ENCODE data around the gene TRAF2. TPM values are rescaled to one million over a fixed set of nuclear protein-coding genes. Genes with fewer than 3 reads are reported as not detected.

Gene TRAF2
- total RNA-seq, 4 donors from 2014 or later, result 5.0 to 10.8 (median 10.6) TPM

- TF ChIP-seq POLR2A (IDR thresholded peaks at IDR 0.05) (no peak), EP300 (IDR thresholded peaks at IDR 0.05) (no peak)
- TF ChIP-seq, protein P1, sequence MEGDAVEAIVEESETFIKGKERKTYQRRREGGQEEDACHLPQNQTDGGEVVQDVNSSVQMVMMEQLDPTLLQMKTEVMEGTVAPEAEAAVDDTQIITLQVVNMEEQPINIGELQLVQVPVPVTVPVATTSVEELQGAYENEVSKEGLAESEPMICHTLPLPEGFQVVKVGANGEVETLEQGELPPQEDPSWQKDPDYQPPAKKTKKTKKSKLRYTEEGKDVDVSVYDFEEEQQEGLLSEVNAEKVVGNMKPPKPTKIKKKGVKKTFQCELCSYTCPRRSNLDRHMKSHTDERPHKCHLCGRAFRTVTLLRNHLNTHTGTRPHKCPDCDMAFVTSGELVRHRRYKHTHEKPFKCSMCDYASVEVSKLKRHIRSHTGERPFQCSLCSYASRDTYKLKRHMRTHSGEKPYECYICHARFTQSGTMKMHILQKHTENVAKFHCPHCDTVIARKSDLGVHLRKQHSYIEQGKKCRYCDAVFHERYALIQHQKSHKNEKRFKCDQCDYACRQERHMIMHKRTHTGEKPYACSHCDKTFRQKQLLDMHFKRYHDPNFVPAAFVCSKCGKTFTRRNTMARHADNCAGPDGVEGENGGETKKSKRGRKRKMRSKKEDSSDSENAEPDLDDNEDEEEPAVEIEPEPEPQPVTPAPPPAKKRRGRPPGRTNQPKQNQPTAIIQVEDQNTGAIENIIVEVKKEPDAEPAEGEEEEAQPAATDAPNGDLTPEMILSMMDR (IDR thresholded peaks at IDR 0.05), result no peak
- WGBS, 2 donors, result 85 to 88% methylated on average over 12 of the region's 12 CpGs
- Histone ChIP-seq H3K4me3 (no peak overlapping the region), H3K36me3 (peaks cover 0 to 90% (median 14%) of the 10 kb centered on the region in 3 donors), H3K9me3 (no peaks in the 10 kb centered on the region), H3K4me1 (no peaks in the 10 kb centered on the region), H3K27me3 (no peaks in the 10 kb centered on the region), H3K27ac (no peak overlapping the region)
- no peak for DNase-seq (ENCODE audit: low spot score in 2 of 2)
These were observed 24.6 kb downstream of the TRAF2 start for GRCh38 chr9:136910901-136911245.

GRCh38 chr9:136913701-136914438 lies 27.6 kb downstream of the TRAF2 start:
- no peak overlapping the region for H3K27ac ChIP-seq
- 88 to 96% methylated on average over 16 to 17 of the region's 17 CpGs for WGBS, 2 donors
- DNase-seq (ENCODE audit: low spot score in 2 of 2), result no peak
- H3K4me3 ChIP-seq, result no peak overlapping the region
- no peaks in the 10 kb centered on the region for H3K9me3 ChIP-seq
- no peaks in the 10 kb centered on the region for H3K27me3 ChIP-seq
- H3K4me1 ChIP-seq, result no peaks in the 10 kb centered on the region
- TF ChIP-seq EP300 (IDR thresholded peaks at IDR 0.05), result no peak
- TF ChIP-seq, protein P1 (IDR thresholded peaks at IDR 0.05), result no peak
- no peak for TF ChIP-seq POLR2A (IDR thresholded peaks at IDR 0.05)
- peaks cover 0 to 84% (median 14%) of the 10 kb centered on the region in 3 donors for H3K36me3 ChIP-seq

GRCh38 chr9:136915632-136916329 lies 29.5 kb downstream of the TRAF2 start:
- 85% methylated on average over 21 of the region's 21 CpGs for WGBS, 2 donors
- no peaks in the 10 kb centered on the region for H3K4me1 ChIP-seq
- TF ChIP-seq POLR2A (IDR thresholded peaks at IDR 0.05), result no peak
- TF ChIP-seq, protein P1 (IDR thresholded peaks at IDR 0.05), result no peak
- no peak for TF ChIP-seq EP300 (IDR thresholded peaks at IDR 0.05)
- no peaks in the 10 kb centered on the region for H3K27me3 ChIP-seq
- peaks cover 0 to 80% (median 7%) of the 10 kb centered on the region in 3 donors for H3K36me3 ChIP-seq
- no peaks in the 10 kb centered on the region for H3K9me3 ChIP-seq
- DNase-seq (ENCODE audit: low spot score in 2 of 2), result no peak
- H3K4me3 ChIP-seq, result no peak overlapping the region
- H3K27ac ChIP-seq, result no peak overlapping the region

DNA sequence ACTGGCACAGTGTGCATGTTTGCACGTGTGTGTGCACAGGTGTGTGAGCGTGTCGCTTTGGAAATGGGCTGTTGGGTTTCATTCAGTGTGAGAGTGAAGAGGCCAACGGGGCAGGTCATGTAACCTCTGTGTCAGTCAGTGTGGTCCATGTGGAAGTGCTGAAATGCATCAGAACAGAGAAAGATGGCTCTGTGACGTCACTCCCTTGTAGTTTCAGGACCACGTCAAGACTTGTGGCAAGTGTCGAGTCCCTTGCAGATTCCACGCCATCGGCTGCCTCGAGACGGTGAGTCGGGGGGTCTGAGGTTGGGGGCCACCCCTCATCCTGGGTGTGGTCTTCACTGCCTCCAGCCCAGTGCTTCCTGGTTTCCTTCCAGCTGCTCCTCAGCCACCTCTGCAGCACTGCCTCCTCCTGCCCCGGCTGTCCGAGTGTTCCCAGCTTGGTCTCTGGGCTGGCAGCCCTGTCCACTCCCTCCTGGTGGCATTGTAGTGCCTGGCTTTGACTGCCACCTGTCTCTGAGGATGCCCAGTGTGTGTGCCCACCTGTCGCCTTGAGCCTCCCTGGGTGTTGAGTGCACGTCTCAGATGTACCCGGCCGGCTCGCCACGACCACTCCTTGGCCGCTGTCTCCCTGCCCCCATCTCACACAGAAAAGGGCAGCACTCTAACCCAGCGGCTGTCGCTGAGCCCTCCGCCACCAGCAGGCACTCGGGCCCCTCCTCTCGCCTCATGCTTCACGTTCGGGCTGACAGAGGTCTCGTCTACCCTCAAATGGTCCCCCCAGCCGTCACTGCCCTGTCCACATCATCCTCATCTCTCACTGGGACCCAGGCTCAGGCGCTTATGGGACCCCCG lies 30.2 kb downstream of the TRAF2 start:
- peaks cover 0 to 78% (median 10%) of the 10 kb centered on the region in 3 donors for H3K36me3 ChIP-seq
- WGBS, 2 donors, result 91 to 92% methylated on average over 28 to 32 of the region's 32 CpGs
- TF ChIP-seq, protein P1 (IDR thresholded peaks at IDR 0.05), result no peak
- TF ChIP-seq POLR2A (IDR thresholded peaks at IDR 0.05) (no peak), EP300 (IDR thresholded peaks at IDR 0.05) (no peak)
- no peak for DNase-seq (ENCODE audit: low spot score in 2 of 2)
- H3K27me3 ChIP-seq, result no peaks in the 10 kb centered on the region
- no peak overlapping the region for H3K4me3 ChIP-seq
- no peak overlapping the region for H3K27ac ChIP-seq
- H3K9me3 ChIP-seq, result no peaks in the 10 kb centered on the region
- peaks cover 0 to 5% (median 0%) of the 10 kb centered on the region in 4 donors for H3K4me1 ChIP-seq

Measured in tibial nerve (tissue), 4 donors.